Hematopoietic multipotent progenitor cell treated with erythropoietin and hydrocortisone succinate and interleukin-3 and kit ligand, for 4 days (in vitro differentiated cells): ENCODE results near the gene GMPR.

ENCODE experiments used
- DNase-seq: peaks from one replicate; pipeline ENCODE4 v3.0.0-alpha.2; 2015

Gene GMPR

DNA sequence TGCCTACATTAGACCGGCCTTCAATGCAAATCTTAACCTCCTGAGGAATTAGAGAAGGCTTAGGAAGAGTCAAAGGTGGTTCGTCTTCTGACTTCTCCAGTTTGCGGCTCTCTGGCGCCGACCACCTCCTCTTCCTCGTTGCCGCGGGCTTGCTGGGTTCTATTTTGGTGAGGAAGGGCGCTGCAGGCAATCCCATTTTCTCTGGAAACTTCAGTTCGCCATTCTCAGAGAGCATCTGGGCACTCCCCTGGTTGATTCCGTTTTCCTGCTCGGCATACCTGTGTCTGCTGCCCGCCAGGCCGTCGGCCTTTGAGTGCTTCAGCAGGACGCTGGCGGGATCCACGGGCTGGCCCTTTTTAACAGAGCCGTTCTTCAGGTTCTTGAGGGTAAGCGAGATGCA is 67.9 kb downstream of the GMPR start:
- DNase-seq = no peak

DNA sequence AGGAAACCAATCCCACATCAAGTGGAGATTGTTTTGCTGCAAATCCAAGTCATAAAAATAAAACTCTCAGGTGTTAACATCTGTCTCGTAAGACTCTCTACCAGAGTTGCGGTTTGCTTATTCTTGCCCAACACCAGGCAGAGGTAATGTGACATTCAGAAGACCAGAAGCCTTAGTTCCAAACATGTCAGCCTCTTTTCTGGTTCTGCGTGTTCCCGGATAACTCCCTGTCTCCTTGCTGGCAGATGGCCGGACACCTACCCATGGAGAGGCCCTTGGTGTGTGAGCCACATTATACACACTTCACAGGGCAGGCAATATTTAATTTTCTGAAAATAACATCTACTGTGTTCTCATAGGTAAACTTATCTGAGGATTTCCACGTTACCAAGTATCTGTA is 73.4 kb downstream of the GMPR start:
- no peak for DNase-seq

DNA sequence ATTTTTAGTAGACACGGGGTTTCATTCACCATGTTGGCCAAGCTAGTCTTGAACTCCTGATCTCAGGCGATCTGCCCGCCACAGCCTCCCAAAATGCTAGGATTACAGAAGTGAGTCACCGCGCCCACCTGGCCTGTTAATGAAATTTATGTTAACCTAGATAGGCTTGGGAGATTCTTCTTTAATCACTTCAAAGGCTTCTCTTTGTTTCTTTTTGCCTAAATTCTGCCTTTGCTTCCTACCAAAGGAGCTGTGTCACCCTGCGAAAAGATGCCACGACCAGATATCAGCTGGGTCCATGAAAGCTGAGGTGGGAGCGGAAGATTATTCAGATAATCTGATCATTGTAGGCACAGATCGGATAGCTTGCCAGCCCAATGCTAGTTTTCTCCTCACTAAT is 75.3 kb downstream of the GMPR start:
- peak; percentile 31 for DNase-seq

DNA sequence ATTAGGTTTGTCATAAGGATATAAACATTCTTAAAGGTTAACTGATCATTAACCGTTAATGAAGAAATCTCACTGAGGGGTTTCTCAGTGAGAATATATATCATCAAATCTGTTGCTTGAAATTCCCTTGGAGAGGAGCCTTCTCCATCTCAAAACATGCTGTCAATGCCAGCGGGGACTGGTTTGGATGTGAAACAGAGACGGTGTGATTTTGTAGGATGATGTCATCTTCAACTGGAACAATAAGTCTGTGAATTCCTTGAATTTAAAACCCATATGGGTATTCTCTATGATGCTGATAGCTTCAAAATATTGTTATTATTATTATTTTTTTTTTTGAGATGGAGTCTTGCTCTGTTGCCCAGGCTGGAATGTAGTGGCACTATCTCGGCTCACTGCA is 75.9 kb downstream of the GMPR start:
- DNase-seq = no peak

DNA sequence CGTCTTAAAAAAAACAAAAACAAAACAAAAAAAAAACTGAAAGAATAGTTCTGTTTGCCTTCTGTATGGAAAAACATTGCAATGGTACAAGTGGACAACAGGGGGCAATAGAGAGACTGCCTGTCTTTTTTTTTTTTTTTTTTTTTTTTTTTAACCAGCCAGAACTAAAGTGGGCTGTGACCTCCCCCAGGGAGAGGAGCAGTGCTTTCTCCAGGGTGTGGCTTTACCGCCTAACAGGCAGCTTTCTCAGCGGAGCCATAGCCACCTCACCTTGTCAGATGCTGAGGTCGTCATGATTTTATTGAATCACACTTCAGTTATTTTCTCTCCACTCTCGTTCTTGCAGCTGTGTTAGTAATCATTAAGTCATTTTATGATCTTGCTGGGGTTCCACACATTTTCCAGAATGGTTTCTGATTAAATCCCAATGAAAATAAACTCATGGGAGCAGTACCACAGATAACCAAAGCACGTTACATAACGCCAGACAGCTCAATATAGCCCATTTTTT is 78.4 kb downstream of the GMPR start:
- peak; percentile 80 for DNase-seq

DNA sequence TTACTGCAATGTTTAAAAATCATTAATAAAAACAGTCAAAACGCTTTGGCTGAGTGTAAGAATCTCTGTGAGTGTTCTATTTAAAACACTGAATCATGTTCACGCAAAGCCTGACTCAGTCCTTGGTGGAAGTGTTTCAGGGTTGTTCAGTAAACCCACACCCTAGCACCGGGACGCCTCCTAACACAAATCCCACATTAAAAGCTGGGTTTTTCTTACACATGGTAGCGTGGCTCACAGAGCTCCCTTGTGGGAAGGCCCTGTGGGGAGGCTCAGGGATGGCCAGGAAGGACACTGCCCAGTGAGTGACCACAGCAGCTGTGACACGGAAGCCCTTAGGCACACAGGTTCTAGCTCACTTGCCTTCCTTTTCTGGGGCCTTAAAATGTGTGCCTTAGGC is 80.2 kb downstream of the GMPR start:
- no peak for DNase-seq

DNA sequence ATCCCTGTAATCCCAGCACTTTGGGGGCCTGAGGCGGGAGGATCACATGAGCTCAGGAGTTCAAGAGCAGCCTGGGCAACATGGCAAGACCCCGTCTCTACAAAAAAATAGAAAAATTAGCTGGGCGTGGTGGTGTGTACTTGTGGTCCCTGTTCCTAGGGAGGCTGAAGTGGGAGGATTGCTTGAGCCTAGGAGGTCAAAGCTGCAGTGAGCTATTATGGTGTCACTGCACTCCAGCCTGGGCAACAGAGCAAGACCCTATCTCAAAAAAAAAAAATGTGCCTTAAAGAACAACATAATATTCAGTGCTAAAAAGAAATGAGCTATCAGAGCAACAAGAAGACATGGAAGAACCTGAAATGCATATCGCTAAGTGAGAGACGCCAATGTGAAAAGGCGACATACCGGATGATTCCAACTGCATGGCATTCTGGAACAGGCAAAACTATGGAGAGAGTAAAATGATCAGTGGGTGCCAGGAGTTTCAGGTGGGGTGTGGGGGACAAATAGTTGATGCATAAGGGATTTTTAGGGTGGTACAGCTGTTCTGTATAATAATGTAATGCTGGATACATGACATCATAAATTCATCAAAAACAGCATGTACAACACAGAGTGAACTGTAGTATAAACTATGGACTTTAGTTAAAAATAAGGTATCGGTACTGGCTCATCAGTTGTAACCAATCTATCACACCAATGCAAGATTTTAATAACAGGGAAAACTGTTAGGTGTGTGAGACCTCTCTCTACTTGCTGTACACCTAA is 80.8 kb downstream of the GMPR start:
- no peak for DNase-seq

DNA sequence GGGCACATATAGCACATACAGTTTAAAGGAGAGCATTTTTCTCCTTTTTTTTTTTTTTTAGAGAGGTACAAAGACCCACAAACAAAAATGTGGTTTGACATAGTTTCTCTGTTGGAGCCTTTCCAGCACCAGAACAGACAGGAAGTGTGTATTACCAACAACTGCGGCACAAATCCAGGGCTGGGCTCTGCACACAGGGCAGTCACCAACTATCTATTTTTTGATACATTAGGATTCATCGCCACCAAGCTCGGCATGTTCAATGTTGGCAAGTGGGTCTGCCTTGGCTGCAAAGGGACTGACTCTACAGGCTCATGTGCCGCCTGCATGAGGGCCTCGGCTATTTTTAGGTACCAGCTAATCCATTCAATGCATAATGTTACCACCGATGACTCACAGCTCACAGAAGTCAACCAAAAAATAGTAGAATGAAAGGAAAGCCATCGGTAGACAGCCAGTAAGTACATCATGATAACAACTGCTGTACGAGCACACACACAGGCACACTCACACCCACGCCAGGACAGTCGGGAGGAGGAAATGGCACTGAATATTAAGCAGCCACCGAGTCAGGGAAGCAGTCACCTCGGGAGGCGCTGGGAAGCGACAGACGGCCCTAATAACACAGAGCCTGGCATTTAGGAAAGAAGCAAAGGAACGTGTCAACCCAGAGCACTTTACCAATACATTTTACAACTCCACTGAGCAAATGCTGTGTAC is 81.6 kb downstream of the GMPR start:
- DNase-seq = peak; percentile 90

DNA sequence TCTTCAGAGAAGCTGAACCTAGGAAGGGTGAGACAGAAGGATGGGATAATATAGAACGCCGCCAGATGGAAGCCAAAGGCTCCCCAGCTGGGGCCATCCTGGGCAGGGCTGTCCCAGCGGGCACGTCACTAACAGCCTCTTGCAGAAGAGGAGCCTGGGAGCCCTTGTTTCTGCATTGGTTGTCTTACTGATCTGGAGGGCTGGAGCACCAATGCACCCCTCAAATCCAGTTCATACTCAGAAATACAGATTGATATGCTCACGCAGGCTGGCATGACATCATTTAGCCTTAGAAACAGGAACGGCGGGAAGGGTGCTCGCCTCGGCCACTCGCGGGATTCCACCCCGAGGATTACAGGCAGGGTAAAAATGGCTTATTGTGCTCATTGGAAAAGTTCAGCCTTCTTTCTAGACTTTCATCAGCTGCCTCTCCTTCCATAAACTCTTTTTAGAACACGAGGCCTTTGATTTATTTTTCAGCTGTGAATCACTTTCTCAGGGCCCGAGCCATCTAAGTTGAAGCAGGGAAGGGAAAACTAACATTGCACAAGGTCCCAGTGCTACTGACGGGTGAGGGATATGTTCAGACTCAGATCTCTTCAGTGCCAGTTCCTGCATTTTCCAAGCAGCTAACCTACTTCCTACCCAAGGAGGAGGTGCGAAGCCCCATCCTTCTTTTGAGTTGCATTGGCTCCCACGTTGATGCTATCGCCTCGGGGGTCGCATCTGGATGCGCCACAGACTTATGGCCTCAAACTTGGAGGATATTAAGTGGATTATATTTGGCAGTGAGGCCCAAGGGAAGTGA is 82.3 kb downstream of the GMPR start:
- no peak for DNase-seq

DNA sequence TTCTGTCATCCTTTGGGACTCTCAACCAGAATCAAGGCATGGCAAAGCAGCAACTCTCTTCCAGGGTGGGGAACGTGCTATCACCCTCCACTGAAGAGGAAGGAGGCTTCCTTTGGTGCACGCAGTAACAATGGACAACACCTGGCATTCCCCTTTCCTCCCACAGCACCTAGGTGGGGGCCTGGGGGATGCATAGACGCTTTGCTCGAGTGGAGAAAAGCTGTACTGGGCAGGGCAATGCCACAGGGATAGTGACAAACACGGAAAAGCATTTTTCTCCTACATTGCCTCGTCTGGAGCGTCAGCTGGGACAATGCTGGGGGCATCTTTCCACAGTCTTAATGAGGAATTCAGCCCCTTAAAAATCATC is 82.9 kb downstream of the GMPR start:
- DNase-seq = no peak

DNA sequence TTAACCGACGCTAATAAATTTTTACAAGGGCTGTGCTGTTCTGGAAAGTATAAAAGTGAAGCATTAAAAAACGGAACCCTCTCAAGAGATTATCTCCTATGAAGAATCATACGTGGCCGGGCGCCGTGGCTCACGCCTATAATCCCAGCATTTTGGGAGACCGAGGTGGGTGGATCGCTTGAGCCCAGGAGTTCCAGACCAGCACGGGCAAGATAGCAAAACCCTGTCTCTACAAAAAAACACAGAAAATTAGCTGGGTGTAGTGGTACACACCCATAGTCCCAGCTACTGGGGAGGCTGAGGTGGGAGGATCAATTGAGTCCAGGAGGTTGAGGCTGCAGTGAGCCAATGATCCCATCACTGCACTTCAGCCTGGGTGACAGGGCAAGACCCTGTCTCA is 83.4 kb downstream of the GMPR start:
- no peak for DNase-seq

DNA sequence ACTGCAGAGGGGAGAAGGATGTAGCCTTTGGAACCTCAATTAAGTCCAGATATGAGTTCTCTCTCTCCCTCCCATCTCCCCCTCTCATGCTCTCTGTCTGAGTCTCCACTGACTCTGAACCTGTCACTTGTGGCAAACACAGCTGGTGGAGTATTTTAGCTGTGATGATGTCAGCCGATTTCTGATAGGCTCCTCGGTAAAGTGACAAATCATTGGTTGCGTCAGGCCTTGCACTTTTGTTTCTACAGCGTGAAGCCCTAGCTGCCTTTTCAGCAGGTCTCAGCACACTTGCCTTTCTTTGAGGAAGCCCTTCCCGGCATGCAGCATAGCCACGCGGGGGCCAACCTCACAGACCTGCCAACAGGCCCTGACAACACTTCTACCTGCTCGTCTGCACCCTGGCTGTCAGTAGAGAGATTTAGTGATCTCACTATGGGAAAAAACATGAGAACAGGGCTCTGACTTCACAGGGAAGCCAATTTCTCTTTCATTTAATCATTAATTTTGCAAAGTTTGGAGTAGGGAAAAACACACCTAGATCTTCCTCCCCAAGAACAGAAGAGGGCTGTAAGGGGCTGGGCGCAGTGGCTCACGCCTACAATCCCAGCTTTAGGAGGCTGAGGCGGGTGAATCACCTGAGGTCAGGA is 84.4 kb downstream of the GMPR start:
- peak; percentile 80 for DNase-seq

DNA sequence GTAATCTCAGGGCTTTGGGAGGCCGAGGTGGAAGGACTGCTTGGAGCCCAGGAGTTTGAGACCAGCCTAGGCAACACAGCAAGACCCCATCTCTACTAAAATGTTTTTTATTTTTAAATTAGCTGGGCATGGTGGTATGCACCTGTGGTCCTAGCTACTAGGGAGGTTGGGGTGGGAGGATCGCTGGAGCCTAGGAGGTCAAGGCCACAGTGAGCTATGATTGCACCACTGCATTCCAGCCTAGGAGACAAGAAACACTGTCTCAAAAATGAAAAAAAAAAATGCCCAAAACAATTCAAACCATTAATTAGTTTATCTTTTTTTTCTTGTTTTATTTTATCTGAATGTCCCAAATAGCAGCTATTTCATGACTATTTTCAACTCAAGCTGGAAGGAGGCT is 85.8 kb downstream of the GMPR start:
- no peak for DNase-seq

DNA sequence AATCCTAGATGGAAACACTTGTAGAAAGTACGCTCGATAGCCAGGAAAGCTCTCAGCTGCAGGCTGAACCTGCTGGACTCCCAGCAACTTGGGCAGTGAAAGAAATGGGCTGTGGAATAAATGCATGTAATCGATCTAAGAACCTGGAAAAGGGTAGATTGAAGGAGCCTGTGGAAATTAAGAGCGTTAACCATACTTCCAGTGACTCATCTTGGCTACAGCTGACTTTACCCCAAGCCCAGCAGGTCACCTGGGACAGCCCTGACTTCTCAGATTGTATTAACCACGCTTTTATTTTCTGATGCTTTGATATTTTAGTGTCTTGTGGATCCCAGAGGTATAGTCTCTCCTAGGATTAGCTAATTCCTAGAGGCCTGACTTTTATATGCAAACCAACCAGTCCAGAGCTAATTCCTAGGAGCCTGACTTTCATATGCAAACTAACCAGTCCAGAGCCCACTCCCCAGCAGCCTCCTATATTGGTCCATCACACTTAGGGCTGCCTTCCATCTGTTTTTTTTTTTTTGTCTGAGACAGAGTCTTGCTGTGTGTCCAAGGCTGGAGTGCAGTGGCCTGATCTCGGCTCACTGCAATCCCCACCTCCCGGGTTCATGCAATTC is 86.3 kb downstream of the GMPR start:
- DNase-seq = no peak

DNA sequence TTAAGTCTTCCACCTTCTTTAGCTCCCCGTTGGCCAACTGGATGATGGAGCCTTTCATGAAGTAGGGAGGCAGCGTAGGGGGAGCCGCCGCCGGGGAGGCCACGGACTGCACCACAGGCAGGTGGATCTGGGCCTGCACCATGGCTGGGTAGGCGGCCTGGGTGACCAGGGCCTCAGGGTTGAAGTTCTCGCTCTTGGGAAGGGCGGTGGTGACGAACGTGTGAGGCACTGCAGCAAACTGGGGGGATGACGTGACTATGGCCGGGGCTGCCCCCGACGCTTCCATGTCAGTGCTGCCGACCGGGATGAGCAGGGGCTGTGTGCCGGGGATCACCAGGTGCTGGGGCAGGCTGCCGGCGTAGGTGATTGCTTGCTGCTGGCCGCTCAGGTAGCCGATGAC is 88.1 kb downstream of the GMPR start:
- DNase-seq = no peak

DNA sequence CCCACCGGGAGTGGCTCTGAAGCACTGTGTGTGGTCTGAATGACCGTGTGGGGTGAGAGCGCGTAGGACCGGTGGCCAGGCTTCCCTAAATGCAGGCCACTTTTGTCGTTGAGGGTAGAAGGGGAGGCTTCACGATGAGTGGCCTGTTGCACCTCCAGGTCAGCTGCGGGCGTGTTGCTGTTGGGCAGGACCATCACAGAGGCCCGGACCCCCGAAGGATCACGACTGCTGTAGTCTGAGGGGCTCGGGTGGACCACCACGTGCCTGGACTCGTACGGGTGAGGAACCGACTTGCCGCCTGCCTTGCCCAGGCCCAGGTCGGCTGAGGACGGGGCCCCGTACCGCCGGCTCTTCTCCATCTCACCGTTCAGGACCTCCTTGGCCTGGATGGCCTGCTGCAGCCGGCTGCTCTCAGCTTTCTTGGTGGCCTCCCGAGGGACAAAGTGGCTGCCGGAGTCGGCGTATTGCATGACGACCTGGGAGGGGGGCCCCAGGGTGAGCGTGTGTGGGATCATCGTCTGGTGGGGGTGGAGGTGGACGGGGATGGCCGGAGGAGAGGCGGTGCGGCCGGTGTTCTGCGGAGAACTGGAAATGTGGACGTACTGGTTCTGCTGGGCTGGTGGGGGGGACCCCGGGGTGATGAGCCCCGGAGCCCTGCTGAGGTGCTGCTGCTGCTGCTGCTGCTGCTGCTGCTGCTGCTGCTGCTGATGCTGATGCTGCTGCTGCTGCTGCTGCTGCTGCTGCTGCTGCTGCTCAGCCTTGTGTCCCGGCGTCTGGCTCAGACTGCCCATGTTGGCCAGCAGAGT is 88.8 kb downstream of the GMPR start:
- DNase-seq = no peak

DNA sequence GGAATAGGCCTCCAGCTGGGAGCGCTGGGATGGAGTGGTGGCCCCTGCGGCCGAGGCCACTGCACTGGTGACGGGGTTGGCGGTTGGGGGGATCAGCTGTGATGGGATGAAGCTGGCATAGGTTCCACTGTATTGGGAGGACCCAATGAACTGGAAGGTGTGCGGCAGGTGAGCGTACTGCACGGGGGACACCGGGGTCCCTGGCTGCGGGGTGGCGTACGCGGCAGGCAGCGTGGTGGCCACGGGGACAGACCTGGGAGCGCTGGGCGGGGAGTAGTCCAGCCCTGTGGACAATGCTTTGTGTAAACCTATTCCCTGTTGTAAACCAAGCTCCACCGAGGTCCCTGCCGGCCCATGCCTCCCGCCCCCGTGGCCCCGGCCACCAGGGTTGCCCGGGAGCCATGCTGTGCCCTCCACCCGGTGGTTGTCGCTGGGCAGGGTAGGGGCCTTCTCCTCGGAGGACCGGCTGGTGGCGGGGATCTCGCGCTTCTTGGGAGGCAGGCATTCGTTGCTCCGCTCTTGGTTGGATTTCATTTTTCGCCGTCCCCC is 89.5 kb downstream of the GMPR start:
- no peak for DNase-seq

DNA sequence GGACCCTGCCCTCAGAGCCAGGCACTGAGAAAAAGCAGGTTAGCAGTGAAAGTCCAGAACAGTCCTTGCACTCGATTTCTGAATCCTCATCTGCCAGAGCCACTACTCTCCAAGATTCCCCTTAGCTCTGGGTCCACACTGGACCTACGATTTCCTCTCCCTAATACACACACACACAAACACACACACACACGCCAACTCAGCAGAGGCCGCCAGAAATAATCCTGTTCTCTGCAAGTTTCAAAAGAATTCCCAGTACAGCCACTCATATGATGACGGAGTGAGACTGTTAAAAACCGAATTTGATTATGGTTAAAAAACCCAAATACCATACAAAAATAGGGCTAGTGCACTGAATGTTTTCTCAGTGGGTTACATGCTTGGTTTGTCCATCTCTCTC is 90.8 kb downstream of the GMPR start:
- DNase-seq = no peak

DNA sequence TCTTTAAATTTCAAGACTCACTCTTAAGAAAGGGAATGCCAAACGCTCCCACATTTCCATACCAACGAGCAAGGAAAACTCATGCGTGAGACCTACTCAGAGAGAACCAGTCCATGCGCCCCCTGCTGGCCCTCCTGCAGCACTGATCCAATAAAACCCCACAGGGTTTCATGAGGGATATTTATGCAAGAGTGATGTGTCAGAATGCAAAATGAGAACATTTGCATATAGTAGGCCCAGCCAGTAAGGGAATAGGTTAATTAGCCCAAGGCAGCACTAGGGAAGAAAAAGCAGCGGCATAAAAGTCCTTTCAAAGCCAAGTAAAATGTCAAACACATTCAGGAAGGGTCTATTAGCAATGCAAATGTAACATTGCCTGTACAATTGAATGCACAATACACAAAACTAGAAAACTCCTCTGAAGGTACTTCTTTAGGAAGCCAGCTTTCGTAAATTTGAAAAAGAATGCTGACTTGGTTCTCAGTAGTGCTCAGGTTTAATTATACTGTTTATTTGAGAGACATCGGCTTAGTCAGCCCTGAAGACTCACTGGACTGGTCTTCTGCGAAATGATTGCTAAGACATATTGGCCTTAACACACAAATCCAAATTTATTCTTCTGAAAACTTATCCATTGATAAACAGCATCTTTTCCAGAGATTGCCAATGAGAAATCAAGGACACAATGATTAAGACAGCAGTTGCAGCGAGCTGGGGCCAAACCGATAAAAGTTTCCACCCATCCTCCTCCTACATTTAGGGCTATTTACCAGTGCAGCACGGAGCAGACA is 93.2 kb downstream of the GMPR start:
- peak; percentile 83 for DNase-seq

DNA sequence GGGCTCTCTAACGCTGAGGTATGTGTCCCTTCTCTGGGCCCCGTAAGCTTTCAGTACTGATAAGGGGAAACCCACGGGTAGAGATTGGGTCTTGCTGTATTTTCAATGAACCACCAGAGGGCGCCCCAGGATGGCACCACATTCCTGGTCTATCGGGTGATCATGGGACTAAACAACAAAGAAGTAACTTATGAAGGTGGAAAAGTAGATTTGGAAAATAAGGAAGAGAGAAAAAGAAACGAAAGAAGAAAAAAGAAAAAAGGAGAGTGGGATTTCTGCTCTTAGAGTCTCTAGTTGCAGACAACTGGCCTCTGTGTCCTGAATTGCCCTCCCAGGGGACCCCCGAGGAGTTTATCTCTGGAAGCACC is 93.8 kb downstream of the GMPR start:
- DNase-seq = peak; percentile 91

DNA sequence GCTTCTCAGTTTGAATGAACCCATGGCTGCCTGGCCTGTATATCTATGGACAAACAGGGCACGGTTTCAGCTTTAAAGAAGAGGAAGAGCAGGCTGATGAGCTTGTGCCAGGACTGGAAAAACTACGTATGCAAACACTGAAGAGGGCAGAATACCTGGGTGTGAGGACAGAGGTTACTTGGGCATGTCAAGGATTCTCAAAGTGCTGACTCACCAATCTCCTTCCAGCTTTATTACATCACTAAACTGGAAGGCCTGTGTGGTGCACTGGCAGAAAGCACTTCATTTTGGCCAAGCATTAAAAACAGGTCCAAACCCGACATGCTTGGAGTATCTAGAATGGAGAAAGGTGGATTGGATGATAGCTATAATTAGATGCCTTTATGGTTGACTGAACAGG is 95.2 kb downstream of the GMPR start:
- DNase-seq = no peak
